Measurements from ENCODE around the gene SLC38A3. TPM values are rescaled to one million over a fixed set of nuclear protein-coding genes. Genes with fewer than 3 reads are reported as not detected.
A peak's percentile ranks its signal among the peaks of the same experiment; 100 is the strongest.
"Not testable (repeated sequence)": the region's sequence is repeated elsewhere in the genome, so short reads cannot be mapped to it uniquely, and the experiment has no call there.

Gene SLC38A3
- polyA plus RNA-seq, 3 donors from 2014 or later: not detected

GRCh38 chr3:50241163-50241562 lies 36.1 kb downstream of the SLC38A3 start:
- Mint-ChIP-seq H3K27me3 (ENCODE audit: low read depth in 3 of 3) (peaks cover 0 to 16% (median 5%) of the 10 kb centered on the region in 3 donors), H3K4me1 (peaks cover 81 to 88% of the 10 kb centered on the region in 2 donors), H3K27ac (peak overlapping the region; percentile 81 to 97 (median 92)), H3K36me3 (no peaks in the 10 kb centered on the region), H3K9me3 (no peaks in the 10 kb centered on the region), H3K4me3 (peak overlapping the region; percentile 27 to 82 (median 62))
- no peak for DNase-seq

DNA sequence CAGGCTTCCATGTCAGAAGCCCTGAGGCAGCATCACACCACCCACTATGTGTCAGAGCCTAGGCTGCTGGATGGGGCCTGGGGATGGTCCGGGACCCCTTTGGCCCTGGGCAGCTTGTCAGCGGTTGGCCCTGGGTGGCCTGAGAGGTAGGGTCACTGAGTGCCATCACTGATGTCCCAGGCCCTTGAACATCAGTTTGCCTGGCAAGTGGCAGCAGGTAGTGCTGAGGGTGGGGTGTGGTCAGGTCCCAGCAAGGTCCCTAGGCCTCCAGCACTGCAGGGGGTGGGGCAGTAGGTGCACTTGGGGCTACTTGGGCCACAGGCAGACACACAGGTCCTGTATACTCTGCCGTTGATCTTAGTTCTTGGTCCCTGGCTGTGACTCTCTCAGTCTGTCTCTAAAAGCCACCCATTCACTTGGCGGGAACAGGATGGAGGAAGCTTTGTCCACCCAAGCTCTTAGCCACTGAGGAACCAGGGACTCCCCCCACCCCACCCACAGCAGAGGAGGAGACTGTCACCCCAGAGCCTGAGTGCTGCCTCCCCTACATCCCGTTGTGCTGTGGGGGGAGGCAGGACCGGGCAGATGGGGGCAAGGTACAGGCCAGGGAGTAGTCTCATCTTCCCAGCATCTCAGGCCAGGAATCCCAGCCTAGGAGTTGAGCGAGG lies 36.8 kb downstream of the SLC38A3 start:
- H3K4me1 Mint-ChIP-seq: peaks cover 88 to 94% of the 10 kb centered on the region in 2 donors
- H3K4me3 Mint-ChIP-seq: peak overlapping the region; percentile 53 to 83 (median 74)
- H3K9me3 Mint-ChIP-seq: no peaks in the 10 kb centered on the region
- H3K27me3 Mint-ChIP-seq (ENCODE audit: low read depth in 3 of 3): peaks cover 3 to 16% (median 5%) of the 10 kb centered on the region in 3 donors
- H3K27ac Mint-ChIP-seq: peak overlapping the region; percentile 81 to 97 (median 92)
- no peaks in the 10 kb centered on the region for H3K36me3 Mint-ChIP-seq
- DNase-seq: no peak

DNA sequence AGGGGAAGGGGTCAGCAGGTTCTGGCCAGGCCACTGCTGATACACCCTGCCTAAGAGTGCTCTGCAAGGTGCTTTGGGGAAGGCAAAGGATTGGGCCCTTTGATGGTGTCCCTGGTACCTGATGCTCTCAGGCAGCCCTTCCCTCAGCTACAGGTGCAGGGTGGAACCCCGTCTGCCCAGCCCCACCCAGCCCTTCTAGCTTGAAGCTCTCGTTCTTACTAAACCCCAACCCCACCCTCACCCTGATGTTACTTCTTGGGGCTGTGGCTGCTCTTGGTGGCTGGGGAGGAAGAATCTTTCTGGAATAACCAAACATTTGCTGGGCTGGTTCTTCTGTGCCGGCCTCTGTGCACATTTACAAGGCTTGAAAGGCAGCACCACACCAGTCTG lies 37.3 kb downstream of the SLC38A3 start:
- Mint-ChIP-seq H3K36me3 (no peaks in the 10 kb centered on the region), H3K27ac (peak overlapping the region; percentile 91 to 97 (median 96)), H3K9me3 (no peaks in the 10 kb centered on the region), H3K4me1 (peaks cover 93 to 97% of the 10 kb centered on the region in 2 donors), H3K4me3 (peak overlapping the region; percentile 74 to 83 (median 82)), H3K27me3 (ENCODE audit: low read depth in 3 of 3) (peaks cover 3 to 16% (median 5%) of the 10 kb centered on the region in 3 donors)
- DNase-seq: no peak

DNA sequence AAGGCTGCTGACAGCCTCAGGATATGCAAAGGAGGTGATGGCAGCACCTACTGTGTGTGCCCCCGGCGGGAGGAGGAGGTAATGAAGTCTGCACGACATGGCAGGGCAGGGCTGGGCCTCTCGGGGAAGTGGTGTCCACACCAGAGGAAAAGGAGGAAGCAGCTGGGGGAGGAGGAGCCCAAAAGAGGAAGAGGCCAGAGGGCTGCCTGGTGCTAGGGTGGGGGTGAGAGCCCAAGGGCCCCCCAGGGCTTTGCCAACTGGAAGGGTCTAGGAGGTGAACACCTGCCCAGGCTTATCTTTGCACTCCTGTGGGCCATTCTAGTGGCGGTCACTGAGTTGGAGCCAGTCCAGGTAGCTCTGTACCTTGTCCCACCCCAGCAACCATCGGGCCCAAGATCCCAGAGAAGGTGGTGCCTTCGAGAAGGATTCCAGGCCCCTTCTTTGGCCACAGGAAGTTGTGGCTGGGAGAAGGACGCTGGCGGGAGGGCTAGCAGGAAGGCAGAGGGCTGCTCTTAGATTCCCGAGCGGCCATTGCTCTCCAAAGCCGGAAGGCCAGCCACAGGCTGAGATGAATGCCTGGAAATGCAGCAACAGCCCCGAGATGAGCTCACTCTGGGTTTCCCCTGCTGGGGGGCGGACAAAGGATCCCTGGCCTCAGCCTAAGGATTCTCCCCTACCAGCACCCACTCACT lies 37.9 kb downstream of the SLC38A3 start:
- Mint-ChIP-seq H3K27me3 (ENCODE audit: low read depth in 3 of 3) (peaks cover 3 to 12% (median 5%) of the 10 kb centered on the region in 3 donors), H3K4me1 (peaks cover 91 to 95% of the 10 kb centered on the region in 2 donors), H3K4me3 (peak overlapping the region; percentile 74 to 83 (median 82)), H3K36me3 (no peaks in the 10 kb centered on the region), H3K9me3 (no peaks in the 10 kb centered on the region), H3K27ac (peak overlapping the region; percentile 91 to 97 (median 96))
- peak in 1 of 3 donors; percentile 38 for DNase-seq

- Mint-ChIP-seq H3K36me3 (no peaks in the 10 kb centered on the region), H3K4me1 (peaks cover 90 to 95% of the 10 kb centered on the region in 2 donors)
These were observed 38.4 kb downstream of the SLC38A3 start for GRCh38 chr3:50243543-50243895.

GRCh38 chr3:50244813-50245212 lies 39.7 kb downstream of the SLC38A3 start:
- not testable (repeated sequence) for H3K36me3 Mint-ChIP-seq, DNase-seq, H3K9me3 Mint-ChIP-seq
- Mint-ChIP-seq H3K4me3 (peak overlapping the region; percentile 40 to 71 (median 53)), H3K27ac (peak overlapping the region; percentile 81 to 98 (median 94)), H3K27me3 (ENCODE audit: low read depth in 3 of 3) (peaks cover 3 to 12% (median 5%) of the 10 kb centered on the region in 3 donors), H3K4me1 (peaks cover 85 to 94% of the 10 kb centered on the region in 2 donors)

More at GRCh38 chr3:50243543-50243895, 38.4 kb downstream of the SLC38A3 start:
- DNase-seq: no peak
- Mint-ChIP-seq H3K9me3 (no peaks in the 10 kb centered on the region), H3K27ac (peak overlapping the region; percentile 84 to 96 (median 92)), H3K4me3 (peak overlapping the region in 4 of 5 donors; percentile 47 to 83 (median 75)), H3K27me3 (ENCODE audit: low read depth in 3 of 3) (peaks cover 3 to 11% (median 5%) of the 10 kb centered on the region in 3 donors)

DNA sequence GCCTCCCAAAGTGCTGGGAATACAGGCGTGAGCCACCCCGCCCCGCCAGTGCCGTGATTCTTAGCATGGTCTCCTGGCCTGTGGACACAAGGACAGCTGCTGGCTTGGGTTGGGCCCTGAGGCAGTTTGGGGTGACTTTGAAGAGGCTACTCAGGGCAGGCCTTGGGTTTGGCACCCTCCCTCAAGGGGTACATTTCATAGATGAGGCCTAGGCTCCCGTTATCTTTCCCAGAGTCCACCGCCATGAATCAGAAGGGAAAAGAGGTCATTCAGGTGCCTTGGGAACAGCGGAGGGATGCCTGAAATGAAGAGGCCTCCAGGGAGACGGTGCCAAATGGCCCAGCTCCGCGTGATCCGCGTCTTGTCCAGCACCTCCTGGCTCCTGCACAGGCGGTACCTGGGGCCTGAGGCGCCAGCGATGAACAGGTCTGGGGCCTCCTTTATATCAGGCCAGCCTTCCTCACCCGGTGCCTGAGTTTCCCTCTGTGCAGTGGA lies 40.2 kb downstream of the SLC38A3 start:
- H3K4me1 Mint-ChIP-seq: peaks cover 85 to 94% of the 10 kb centered on the region in 2 donors
- H3K27ac Mint-ChIP-seq: peak overlapping the region; percentile 88 to 98 (median 96)
- no peak for DNase-seq
- no peaks in the 10 kb centered on the region for H3K9me3 Mint-ChIP-seq
- H3K4me3 Mint-ChIP-seq: peak overlapping the region; percentile 40 to 84 (median 81)
- H3K27me3 Mint-ChIP-seq (ENCODE audit: low read depth in 3 of 3): peaks cover 3 to 15% (median 5%) of the 10 kb centered on the region in 3 donors
- no peaks in the 10 kb centered on the region for H3K36me3 Mint-ChIP-seq

DNA sequence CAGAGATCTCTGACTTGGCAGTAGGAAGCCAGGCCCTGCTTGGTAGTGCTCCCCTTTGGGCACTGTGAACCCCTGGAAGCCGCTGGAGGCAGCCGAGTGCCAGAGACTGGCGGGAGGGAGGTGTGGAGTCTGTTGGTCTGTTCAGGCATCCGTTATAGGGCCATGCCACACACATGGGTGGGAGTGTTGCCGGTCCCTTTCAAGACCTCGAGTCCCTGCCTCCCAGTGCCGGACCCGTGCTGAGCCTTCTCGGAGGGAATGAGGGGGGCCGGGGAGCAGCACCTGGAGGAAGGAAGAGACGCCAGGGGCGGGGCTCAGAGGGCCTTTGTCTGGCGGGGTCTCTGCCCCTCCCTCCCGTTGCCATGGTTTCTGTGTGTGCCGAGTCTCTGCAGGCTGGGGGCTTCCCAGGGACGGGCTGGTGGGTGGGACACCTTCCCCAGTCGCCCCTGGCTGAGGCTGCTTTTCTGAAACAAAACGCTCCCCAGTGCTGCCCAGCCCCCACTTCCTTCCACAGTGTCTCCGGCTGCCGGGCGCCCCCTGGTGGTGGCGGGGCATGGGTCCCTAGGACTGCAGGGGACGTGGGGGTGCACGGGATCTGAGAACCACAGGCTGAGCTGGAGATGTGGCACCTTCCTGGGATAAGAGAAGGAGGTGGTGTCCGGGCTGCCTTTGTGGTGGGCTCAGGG lies 40.9 kb downstream of the SLC38A3 start:
- H3K27me3 Mint-ChIP-seq (ENCODE audit: low read depth in 3 of 3): peaks cover 3 to 15% (median 5%) of the 10 kb centered on the region in 3 donors
- H3K9me3 Mint-ChIP-seq: no peaks in the 10 kb centered on the region
- peaks cover 89 to 93% of the 10 kb centered on the region in 2 donors for H3K4me1 Mint-ChIP-seq
- DNase-seq: peak; percentile 91 to 92 (median 91)
- peak overlapping the region; percentile 72 to 84 (median 81) for H3K4me3 Mint-ChIP-seq
- H3K27ac Mint-ChIP-seq: peak overlapping the region; percentile 93 to 98 (median 96)
- H3K36me3 Mint-ChIP-seq: no peaks in the 10 kb centered on the region

GRCh38 chr3:50246517-50246954 lies 41.5 kb downstream of the SLC38A3 start:
- Mint-ChIP-seq H3K9me3 (no peaks in the 10 kb centered on the region), H3K27ac (peak overlapping the region; percentile 93 to 98 (median 96)), H3K27me3 (ENCODE audit: low read depth in 3 of 3) (peaks cover 3 to 15% (median 3%) of the 10 kb centered on the region in 3 donors), H3K4me3 (peak overlapping the region; percentile 72 to 84 (median 81)), H3K4me1 (peaks cover 89 to 93% of the 10 kb centered on the region in 2 donors), H3K36me3 (no peaks in the 10 kb centered on the region)
- peak; percentile 72 to 80 (median 77) for DNase-seq

DNA sequence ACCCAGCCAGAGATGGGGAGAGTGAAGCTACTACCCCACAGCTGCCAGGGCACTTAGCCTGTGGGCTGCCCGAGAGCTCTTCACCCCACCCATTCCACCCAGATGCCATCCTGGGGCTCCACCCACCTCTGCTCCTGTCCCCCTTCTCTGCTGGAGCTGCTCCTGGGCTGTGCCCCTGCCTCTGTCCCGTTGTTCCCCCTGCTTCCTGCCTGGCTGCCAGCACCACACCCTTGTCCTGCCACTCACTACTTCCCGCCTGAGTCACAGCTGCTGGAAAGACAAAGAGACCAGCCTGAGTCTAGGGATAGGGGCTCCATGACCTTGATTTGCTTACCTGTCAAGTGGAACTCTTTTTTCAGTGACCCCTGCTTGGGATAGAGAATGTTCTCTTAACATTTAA lies 43.3 kb downstream of the SLC38A3 start:
- Mint-ChIP-seq H3K27me3 (ENCODE audit: low read depth in 3 of 3) (peaks cover 3 to 11% (median 3%) of the 10 kb centered on the region in 3 donors), H3K4me1 (peaks cover 72 to 78% of the 10 kb centered on the region in 2 donors), H3K27ac (peak overlapping the region; percentile 86 to 98 (median 90)), H3K4me3 (peak overlapping the region in 3 of 5 donors; percentile 2 to 59 (median 38)), H3K36me3 (no peaks in the 10 kb centered on the region), H3K9me3 (no peaks in the 10 kb centered on the region)
- no peak for DNase-seq

DNA sequence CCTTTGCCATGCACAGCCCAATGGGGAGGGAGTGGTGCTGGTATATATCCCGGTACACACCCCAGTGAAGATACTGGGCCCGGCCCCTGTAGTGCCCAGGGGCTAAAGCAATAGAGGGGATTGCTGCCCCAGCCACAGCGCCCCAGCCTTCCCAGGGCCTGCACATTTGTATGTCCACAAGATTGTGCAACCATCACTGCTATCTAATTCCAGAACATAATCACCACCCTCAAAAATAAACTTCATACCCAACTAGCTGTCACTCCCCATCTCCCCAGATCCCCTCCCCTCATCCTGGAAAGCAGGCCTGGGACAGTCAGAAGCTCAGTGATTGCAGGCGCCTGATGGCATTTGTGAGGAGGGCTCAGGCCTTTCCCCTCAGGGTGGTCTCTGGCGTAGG lies 44.4 kb downstream of the SLC38A3 start:
- Mint-ChIP-seq H3K27ac (peak overlapping the region in 5 of 6 donors; percentile 30 to 98 (median 79)), H3K27me3 (ENCODE audit: low read depth in 3 of 3) (peaks cover 3 to 8% (median 3%) of the 10 kb centered on the region in 3 donors), H3K4me1 (peaks cover 66 to 78% of the 10 kb centered on the region in 2 donors)

DNA sequence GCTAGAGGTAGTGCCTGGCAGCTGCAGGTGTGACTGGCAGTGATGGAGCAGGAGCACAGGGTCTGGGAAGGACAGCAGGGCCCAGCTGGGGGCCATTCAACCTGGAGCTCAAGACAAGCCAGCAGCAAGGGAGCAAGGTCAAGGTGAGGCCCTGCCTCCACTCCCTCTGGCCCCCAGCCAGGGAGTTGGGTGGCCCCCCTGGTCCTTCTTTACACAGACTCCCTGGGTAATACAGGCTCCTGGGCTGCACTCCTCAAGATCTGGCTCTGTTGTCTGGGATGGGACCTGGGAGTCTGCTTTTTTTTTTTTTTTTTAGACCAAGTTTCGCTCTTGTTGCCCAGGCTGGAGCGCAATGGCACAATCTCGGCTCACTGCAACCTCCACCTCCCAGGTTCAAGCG lies 45.4 kb downstream of the SLC38A3 start:
- no peak for DNase-seq
- H3K36me3 Mint-ChIP-seq: no peaks in the 10 kb centered on the region
- H3K27me3 Mint-ChIP-seq (ENCODE audit: low read depth in 3 of 3): peaks cover 1 to 8% (median 3%) of the 10 kb centered on the region in 3 donors
- no peaks in the 10 kb centered on the region for H3K9me3 Mint-ChIP-seq
- peak overlapping the region in 1 of 5 donors; percentile 36 for H3K4me3 Mint-ChIP-seq
- peaks cover 57 to 70% of the 10 kb centered on the region in 2 donors for H3K4me1 Mint-ChIP-seq
- peak overlapping the region; percentile 62 to 98 (median 80) for H3K27ac Mint-ChIP-seq

More for the DNA sequence above, 44.4 kb downstream of the SLC38A3 start:
- Mint-ChIP-seq H3K4me3 (no peak overlapping the region), H3K9me3 (no peaks in the 10 kb centered on the region), H3K36me3 (no peaks in the 10 kb centered on the region)
- DNase-seq: no peak

- H3K4me1 Mint-ChIP-seq: peaks cover 50 to 63% of the 10 kb centered on the region in 2 donors
- no peaks in the 10 kb centered on the region for H3K9me3 Mint-ChIP-seq
- peak overlapping the region in 5 of 6 donors; percentile 62 to 98 (median 74) for H3K27ac Mint-ChIP-seq
- H3K4me3 Mint-ChIP-seq: no peak overlapping the region
- peaks cover 0 to 4% (median 3%) of the 10 kb centered on the region in 3 donors for H3K27me3 Mint-ChIP-seq (ENCODE audit: low read depth in 3 of 3)
- no peak for DNase-seq
- no peaks in the 10 kb centered on the region for H3K36me3 Mint-ChIP-seq
These were observed 46.1 kb downstream of the SLC38A3 start for GRCh38 chr3:50251220-50251619.

Data from immature natural killer cell (primary cell).